Stimulated activated CD4-positive, alpha-beta T cell treated with anti-CD3 and anti-CD28 coated beads, TNF-alpha, amount 100 ng/mL, for 48 hours (primary cell): ENCODE measurements around the gene SORCS1.
"Not testable (repeated sequence)": the region's sequence is repeated elsewhere in the genome, so short reads cannot be mapped to it uniquely, and the experiment has no call there.

Source experiments
- DNase-seq, 3 donors: peaks; one replicate each; pipeline ENCODE4 v3.0.0-alpha.2; 2020; ENCODE audit warnings: low read depth in 3 of 3

The SORCS1 gene

DNA sequence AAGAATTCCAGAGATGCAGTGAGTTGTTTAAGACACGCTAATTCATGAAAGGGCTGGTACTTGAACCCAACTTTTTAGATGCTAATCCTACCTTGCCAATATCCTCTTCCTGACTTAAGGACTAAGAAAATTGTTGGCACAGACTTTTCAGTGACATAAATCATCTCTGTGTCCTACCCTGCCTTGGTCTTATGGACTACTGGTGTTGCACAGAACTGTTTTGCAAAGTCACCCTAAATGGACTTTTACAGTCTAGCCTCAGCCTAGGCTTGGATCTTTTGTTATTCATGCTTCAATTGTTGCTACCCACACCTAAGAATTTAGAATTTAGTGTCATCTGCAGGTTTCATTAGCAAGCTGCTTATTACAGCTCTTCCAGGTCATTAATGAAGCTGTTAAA lies 112.7 kb downstream of the SORCS1 start:
- DNase-seq: no peak

DNA sequence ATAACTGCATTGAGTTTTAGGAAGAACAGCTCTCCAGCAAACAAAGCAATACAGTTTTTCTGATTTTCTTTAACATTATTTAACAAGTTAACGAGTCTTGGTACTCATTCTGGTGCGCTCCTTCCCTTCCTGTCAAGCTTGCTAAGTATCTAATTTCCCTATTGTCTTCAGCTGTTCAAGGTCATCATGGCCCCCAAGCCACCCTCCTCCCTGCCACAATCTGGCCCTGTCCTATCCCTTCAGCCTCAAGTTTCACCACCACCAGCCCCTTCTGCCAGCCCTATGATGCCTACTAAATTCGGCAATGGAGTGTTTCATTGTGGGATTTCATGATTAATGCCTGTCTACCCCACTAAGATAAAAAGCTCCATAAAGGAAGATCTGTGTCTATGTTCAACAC lies 121.0 kb downstream of the SORCS1 start:
- DNase-seq: no peak

GRCh38 chr10:107037192-107038122 lies 127.0 kb downstream of the SORCS1 start:
- DNase-seq: no peak

GRCh38 chr10:107033799-107034422 lies 130.6 kb downstream of the SORCS1 start:
- no peak for DNase-seq

DNA sequence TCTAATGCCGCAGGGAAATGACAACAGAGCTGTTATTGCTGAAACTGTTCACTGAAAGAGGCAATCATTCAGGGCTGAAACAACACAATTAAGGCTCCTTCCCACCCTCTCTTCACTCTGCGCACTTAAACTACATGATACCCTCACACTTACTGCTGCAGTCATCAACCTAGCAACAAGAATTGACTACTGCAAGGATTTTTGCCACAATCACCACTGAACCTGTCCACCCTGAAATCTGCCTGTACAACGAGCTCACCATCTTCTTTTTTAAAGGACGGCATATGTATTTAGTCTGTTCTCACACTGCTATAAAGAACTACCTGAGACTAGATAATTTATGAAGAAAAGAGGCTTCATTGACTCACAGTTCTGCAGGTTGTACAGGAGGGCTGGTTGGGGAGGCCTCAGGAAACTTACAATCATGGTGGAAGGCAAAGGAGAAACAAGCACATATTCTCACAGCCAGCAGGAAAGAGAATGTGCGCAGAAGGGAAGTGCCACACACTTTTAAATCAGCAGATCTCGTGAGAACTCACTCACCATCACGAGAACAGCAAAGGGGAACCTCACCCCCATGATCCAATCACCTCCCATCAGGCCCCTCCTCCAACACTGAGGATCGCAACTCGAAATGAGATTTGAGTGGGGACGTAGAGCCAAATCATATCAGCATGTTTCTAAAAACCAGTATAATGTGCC lies 131.7 kb downstream of the SORCS1 start:
- DNase-seq: no peak

- no peak for DNase-seq
Measured at GRCh38 chr10:107031931-107032699, 132.4 kb downstream of the SORCS1 start.

- no peak for DNase-seq
Measured at GRCh38 chr10:107028236-107028635, 136.3 kb downstream of the SORCS1 start.

DNA sequence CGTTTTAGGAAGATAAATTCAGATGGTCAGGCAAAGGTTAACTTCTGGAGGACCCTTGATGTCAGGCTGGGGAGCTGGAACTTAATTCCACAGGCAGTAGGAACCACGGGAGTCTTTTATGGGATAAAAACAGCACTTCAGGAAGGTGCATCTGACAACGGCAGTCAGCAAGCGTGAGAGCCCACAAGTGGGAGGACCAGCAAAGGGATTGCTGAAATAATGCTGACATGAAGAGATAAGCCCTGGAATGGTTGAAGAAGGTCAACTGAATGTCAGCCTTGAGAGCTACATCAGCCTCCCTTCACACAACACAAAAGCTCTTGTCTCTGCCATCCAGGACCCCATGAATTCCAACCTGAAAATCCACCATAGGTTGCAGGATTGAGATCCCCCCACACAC lies 138.8 kb downstream of the SORCS1 start:
- no peak for DNase-seq

DNA sequence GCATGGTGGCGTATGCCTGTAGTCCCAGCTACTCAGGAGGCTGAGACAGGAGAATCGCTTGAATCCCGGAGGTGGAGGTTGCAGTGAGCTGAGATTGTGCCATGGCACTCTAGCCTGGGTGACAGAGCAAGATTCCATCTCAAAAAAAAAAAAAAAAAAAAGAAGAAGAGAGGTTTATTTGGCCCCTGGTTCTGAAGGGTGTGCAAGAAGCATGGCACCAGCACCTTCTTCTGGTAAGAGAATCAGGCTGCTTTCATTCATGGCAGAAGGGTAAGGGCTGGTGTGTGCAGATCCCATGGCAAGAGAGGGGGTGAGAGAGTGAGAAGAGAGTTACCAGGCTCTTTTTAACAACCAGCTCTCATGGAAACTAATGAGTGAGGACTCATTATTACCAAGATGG lies 140.5 kb downstream of the SORCS1 start:
- DNase-seq: not testable (repeated sequence)

DNA sequence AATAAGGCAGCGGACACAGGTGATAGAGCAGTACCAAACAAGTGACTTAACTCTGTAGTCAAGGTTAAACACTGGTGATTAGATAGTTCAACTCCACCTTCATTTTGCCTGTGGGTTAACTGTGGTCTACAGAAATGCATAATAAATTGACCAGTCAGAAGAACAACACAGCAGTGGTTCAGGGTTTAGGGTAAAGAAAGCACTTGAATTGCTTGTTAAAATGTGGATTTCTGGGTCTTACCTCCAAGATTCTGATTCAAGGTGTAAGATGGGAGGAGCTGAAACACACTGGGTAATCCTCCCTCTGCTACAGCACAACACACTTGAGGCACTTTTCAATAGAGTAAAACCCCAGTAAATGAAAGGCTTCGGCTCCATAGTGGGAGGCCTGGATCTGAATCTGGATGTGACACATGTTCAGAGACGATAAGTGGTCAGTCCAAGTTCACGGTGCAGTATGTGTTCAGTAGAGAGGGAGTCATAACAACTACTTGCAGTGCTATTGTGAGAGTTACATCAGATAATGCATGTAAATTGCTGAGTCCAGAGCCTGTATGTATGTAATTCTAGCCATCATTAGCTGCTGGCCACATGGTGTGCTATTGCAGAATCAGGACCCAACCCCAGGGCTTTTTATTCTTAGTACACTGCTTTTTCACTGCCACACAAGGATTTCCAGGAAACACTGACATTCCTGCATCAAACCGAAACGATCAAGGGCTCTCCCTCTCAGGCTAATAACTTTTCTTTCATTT lies 141.7 kb downstream of the SORCS1 start:
- no peak for DNase-seq

DNA sequence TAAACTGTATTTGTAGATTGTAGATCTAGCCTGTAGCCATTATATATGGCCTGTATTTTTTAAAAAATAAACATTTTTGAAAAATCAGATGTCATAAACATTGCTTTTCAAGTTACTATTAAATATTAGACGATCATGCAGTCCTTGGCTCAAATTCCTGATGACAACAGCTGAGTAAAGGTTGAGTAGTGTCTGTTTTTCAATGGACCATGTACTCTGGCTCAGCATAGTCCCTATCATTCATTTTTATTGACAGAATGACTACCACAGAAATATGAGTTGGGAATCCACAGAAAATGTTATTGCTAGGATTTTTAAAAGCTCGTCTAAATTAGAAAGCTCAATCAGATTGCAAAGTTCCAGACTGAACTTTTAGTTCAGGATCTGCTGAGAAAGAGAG lies 145.4 kb downstream of the SORCS1 start:
- no peak for DNase-seq

GRCh38 chr10:107013258-107014006 lies 151.1 kb downstream of the SORCS1 start:
- no peak for DNase-seq

GRCh38 chr10:107011992-107012391 lies 152.5 kb downstream of the SORCS1 start:
- no peak for DNase-seq

GRCh38 chr10:107011105-107011504 lies 153.4 kb downstream of the SORCS1 start:
- no peak for DNase-seq

DNA sequence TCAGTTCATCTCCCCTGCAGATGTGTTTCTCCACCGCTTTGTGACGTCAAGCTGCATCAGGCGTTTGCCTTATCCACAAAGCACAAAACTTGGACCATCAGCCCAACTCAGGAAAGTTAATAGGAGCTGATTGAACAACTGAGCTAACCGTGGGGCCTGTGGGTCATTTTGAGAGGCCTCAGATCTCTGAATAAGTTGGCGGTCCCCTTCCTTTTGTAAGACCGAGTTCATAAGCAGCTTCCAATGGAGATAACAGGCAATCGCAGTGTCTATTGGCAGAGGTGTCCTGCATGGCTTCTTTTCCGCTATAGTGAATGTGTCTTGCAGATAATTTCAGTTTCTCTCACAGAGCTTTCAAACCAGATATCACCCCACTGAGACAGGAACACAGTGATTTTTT lies 154.0 kb downstream of the SORCS1 start:
- DNase-seq: no peak

GRCh38 chr10:107004362-107004761 lies 160.1 kb downstream of the SORCS1 start:
- no peak for DNase-seq

- no peak for DNase-seq
Measured at GRCh38 chr10:107002068-107002467, 162.4 kb downstream of the SORCS1 start.

- DNase-seq: no peak
Measured at GRCh38 chr10:106999118-106999707, 165.3 kb downstream of the SORCS1 start.

GRCh38 chr10:106997721-106998120 lies 166.8 kb downstream of the SORCS1 start:
- DNase-seq: no peak

DNA sequence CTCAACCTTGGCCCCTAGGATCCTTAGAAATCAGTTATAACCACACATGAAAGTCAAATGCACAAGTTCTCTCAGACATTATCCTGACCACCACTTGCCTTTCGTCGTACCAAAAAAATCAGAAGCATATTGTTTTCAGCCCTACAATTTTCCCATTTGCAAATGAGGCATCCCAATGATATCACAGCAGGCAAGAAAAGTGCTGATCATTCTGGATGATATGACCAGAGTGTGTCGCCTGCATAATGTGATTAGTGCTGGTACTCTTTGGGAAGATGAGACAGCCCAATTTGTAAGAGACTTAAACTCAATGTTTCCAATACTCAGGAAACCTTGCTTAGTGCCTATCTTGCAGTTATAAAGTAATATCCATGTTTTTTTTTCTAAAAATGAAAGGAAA lies 168.0 kb downstream of the SORCS1 start:
- no peak for DNase-seq
